Measurements from ENCODE around the gene NLRP5. TPM values are rescaled to one million over a fixed set of nuclear protein-coding genes. Genes with fewer than 3 reads are reported as not detected.

NLRP5 gene
- total RNA-seq, 1 donor from 2014 or later, result not detected

GRCh38 chr19:56091066-56091490 lies 104.5 kb downstream of the NLRP5 start:
- DNase-seq (ENCODE audit: low read depth), result no peak
- TF ChIP-seq CTCF (conservative IDR thresholded peaks at IDR 0.05; ENCODE audit: low read depth, low read length), result no peak
- H3K4me3 ChIP-seq (ENCODE audit: low read depth, low read length), result no peak overlapping the region

- no peak for TF ChIP-seq CTCF (conservative IDR thresholded peaks at IDR 0.05; ENCODE audit: low read depth, low read length)
- H3K4me3 ChIP-seq (ENCODE audit: low read depth, low read length), result no peak overlapping the region
These were observed 105.4 kb downstream of the NLRP5 start for GRCh38 chr19:56091751-56092546.

GRCh38 chr19:56092685-56093631 lies 106.4 kb downstream of the NLRP5 start:
- no peak for TF ChIP-seq CTCF (conservative IDR thresholded peaks at IDR 0.05; ENCODE audit: low read depth, low read length)
- H3K4me3 ChIP-seq (ENCODE audit: low read depth, low read length), result no peak overlapping the region
- no peak for DNase-seq (ENCODE audit: low read depth)

More at GRCh38 chr19:56091751-56092546, 105.4 kb downstream of the NLRP5 start:
- DNase-seq (ENCODE audit: low read depth), result no peak

- DNase-seq (ENCODE audit: low read depth), result no peak
- no peak overlapping the region for H3K4me3 ChIP-seq (ENCODE audit: low read depth, low read length)
- no peak for TF ChIP-seq CTCF (conservative IDR thresholded peaks at IDR 0.05; ENCODE audit: low read depth, low read length)
These were observed 107.9 kb downstream of the NLRP5 start for GRCh38 chr19:56094449-56094848.

- DNase-seq (ENCODE audit: low read depth), result no peak
- no peak overlapping the region for H3K4me3 ChIP-seq (ENCODE audit: low read depth, low read length)
These were observed 110.1 kb downstream of the NLRP5 start for GRCh38 chr19:56096665-56097064.

GRCh38 chr19:56097306-56097705 lies 110.7 kb downstream of the NLRP5 start:
- no peak for TF ChIP-seq CTCF (conservative IDR thresholded peaks at IDR 0.05; ENCODE audit: low read depth, low read length)
- H3K4me3 ChIP-seq (ENCODE audit: low read depth, low read length), result no peak overlapping the region
- no peak for DNase-seq (ENCODE audit: low read depth)

More at GRCh38 chr19:56096665-56097064, 110.1 kb downstream of the NLRP5 start:
- no peak for TF ChIP-seq CTCF (conservative IDR thresholded peaks at IDR 0.05; ENCODE audit: low read depth, low read length)
